H1 (cell line): ENCODE results near the gene PDK3. TPM values are rescaled to one million over a fixed set of nuclear protein-coding genes. Genes with fewer than 3 reads are reported as not detected.

Experiments used
- CTCF ChIA-PET: fragments of 300-600 bp; sonication (Branson Sonifier 250); formaldehyde crosslinking; loops from one replicate; lab custom pipeline; 2021; ENCODE audit not compliant: partially characterized antibody; lab: Charles Lee
- POLR2A ChIA-PET: fragments of 300-600 bp; sonication (Branson Sonifier 250); formaldehyde crosslinking; loops from one replicate; lab custom pipeline; 2021; ENCODE audit warnings: inconsistent platforms; ENCODE audit not compliant: partially characterized antibody; lab: Charles Lee
- DNase-seq, 2 experiments: peaks; one replicate each; pipeline versions ENCODE4 v3.0.0 to v3.0.0-alpha.2; 2010 to 2022; ENCODE audit warnings: low spot score in 2 of 2, low read depth in 1 of 2, mixed read lengths in 1 of 2
- FAIRE-seq: peaks from 2 replicates; lab custom pipeline; 2011; peaks lifted over from hg19 to GRCh38; lab: Jason Lieb, UNC
- H2AFZ ChIP-seq: 2 replicates; pipeline ENCODE4 v1.8.1; 2012; ENCODE audit warnings: low read length, inconsistent platforms
- H2AK5ac ChIP-seq: 2 replicates; pipeline ENCODE4 v1.6.1; 2013; ENCODE audit warnings: low read depth, low read length
- H2BK120ac ChIP-seq: replicated peaks from 2 replicates; pipeline ENCODE3; 2013; ENCODE audit warnings: low read depth, low read length, inconsistent platforms
- H2BK12ac ChIP-seq: 2 replicates; pipeline ENCODE4 v1.6.1; 2013; ENCODE audit warnings: low read depth, low read length
- H2BK15ac ChIP-seq: 2 replicates; pipeline ENCODE4 v1.6.1; 2013; ENCODE audit warnings: low read length
- H2BK20ac ChIP-seq: 2 replicates; pipeline ENCODE4 v1.6.1; 2013; ENCODE audit warnings: low read length
- H2BK5ac ChIP-seq: 2 replicates; pipeline ENCODE4 v1.6.1; 2013; ENCODE audit warnings: low read depth, low read length
- H3K14ac ChIP-seq: 2 replicates; pipeline ENCODE4 v1.6.1; 2013; ENCODE audit warnings: inconsistent platforms; ENCODE audit not compliant: insufficient read length
- H3K18ac ChIP-seq: 2 replicates; pipeline ENCODE4 v1.6.1; 2013; ENCODE audit warnings: low read length; ENCODE audit errors: extremely low read depth
- H3K23ac ChIP-seq: 2 replicates; pipeline ENCODE4 v1.6.1; 2013; ENCODE audit warnings: inconsistent platforms; ENCODE audit not compliant: insufficient read length
- H3K23me2 ChIP-seq: 2 replicates; pipeline ENCODE4 v1.6.1; 2013; ENCODE audit warnings: low read depth, low read length
- H3K27ac ChIP-seq: 2 replicates; pipeline ENCODE4 v1.6.1; 2011; ENCODE audit warnings: low read depth, low read length, inconsistent platforms
- H3K27me3 ChIP-seq, 4 experiments: replicated peaks in 1 of 4; 1 replicate in 1 of 4; 2 replicates in 3 of 4; pipeline versions ENCODE4 v1.6.1 to v1.8.1; 2011 to 2013; ENCODE audit warnings: low read length in 3 of 4, mild to moderate bottlenecking in 3 of 4, inconsistent platforms in 2 of 4, mixed read lengths in 2 of 4, moderate library complexity in 1 of 4; ENCODE audit not compliant: control insufficient read depth in 3 of 4, insufficient read depth in 3 of 4; ENCODE audit errors: extremely low read depth in 1 of 4
- H3K36me3 ChIP-seq, 4 experiments: 2 replicates each; pipeline versions ENCODE4 v1.6.1 to v1.8.1; 2011 to 2013; ENCODE audit warnings: mild to moderate bottlenecking in 4 of 4, low read length in 3 of 4, moderate library complexity in 2 of 4, control low read depth in 1 of 4, inconsistent platforms in 1 of 4; ENCODE audit not compliant: insufficient read depth in 4 of 4, control insufficient read depth in 2 of 4
- H3K4ac ChIP-seq: replicated peaks from 2 replicates; pipeline ENCODE3; 2013; ENCODE audit warnings: low read length, low read depth, mixed read lengths, inconsistent platforms; ENCODE audit not compliant: insufficient read length
- H3K4me1 ChIP-seq, 4 experiments: replicated peaks in 1 of 4; 1 replicate in 1 of 4; 2 replicates in 3 of 4; pipeline versions ENCODE4 v1.6.1 to v1.8.1; 2011 to 2013; ENCODE audit warnings: low read length in 3 of 4, inconsistent platforms in 2 of 4, mixed read lengths in 1 of 4; ENCODE audit not compliant: insufficient read depth in 4 of 4, control insufficient read depth in 3 of 4
- H3K4me2 ChIP-seq, 2 experiments: 2 replicates each; pipeline versions ENCODE4 v1.6.1 to v1.8.1; 2011 to 2013; ENCODE audit warnings: low read depth in 2 of 2, low read length in 2 of 2, control low read depth in 1 of 2, inconsistent platforms in 1 of 2, mild to moderate bottlenecking in 1 of 2; ENCODE audit not compliant: insufficient read depth in 1 of 2
- H3K4me3 ChIP-seq, 4 experiments: fragments of 200-600, 300-600 bp in 1 of 4; sonication (generic), shearing (Covaris generic), sonication (Bioruptor Twin) in 1 of 4; 2 replicates each; pipeline versions ENCODE4 v1.5.1 to v1.8.1; 2011 to 2016; ENCODE audit warnings: low read length in 4 of 4, low read depth in 3 of 4, control low read depth in 2 of 4, inconsistent platforms in 2 of 4, mild to moderate bottlenecking in 2 of 4, mixed read lengths in 1 of 4, moderate library complexity in 1 of 4; ENCODE audit not compliant: insufficient read depth in 2 of 4; ENCODE audit errors: extremely low read depth in 1 of 4
- H3K56ac ChIP-seq: replicated peaks from 2 replicates; pipeline ENCODE3; 2013; ENCODE audit warnings: low read depth, mild to moderate bottlenecking, mixed read lengths, low read length, inconsistent platforms; ENCODE audit not compliant: insufficient read length
- H3K79me1 ChIP-seq: 2 replicates; pipeline ENCODE4 v1.6.1; 2013; ENCODE audit warnings: low read depth, low read length, control low read depth
- H3K79me2 ChIP-seq, 2 experiments: 2 replicates each; pipeline versions ENCODE4 v1.6.1 to v1.8.1; 2012 to 2013; ENCODE audit warnings: low read length in 2 of 2, mild to moderate bottlenecking in 2 of 2, inconsistent platforms in 1 of 2; ENCODE audit not compliant: insufficient read depth in 2 of 2, control insufficient read depth in 1 of 2
- H3K9ac ChIP-seq, 4 experiments: replicated peaks in 1 of 4; 1 replicate in 1 of 4; 2 replicates in 3 of 4; pipeline versions ENCODE4 v1.6.1 to v1.8.1; 2011 to 2013; ENCODE audit warnings: low read depth in 3 of 4, low read length in 3 of 4, control low read depth in 2 of 4, mild to moderate bottlenecking in 2 of 4, moderate library complexity in 2 of 4, inconsistent platforms in 1 of 4; ENCODE audit errors: extremely low read depth in 1 of 4
- H3K9me3 ChIP-seq, 2 experiments: 2 replicates each; pipeline versions ENCODE4 v1.6.1 to v1.8.1; 2012 to 2013; ENCODE audit warnings: mild to moderate bottlenecking in 2 of 2, moderate library complexity in 2 of 2, control low read depth in 1 of 2, inconsistent platforms in 1 of 2, low read depth in 1 of 2, low read length in 1 of 2, mixed read lengths in 1 of 2; ENCODE audit not compliant: insufficient read depth in 2 of 2
- H4K20me1 ChIP-seq, 2 experiments: replicated peaks in 1 of 2; 2 replicates each; pipeline versions ENCODE3 to v1.8.1; 2011 to 2013; ENCODE audit warnings: inconsistent platforms in 2 of 2, low read length in 2 of 2, mild to moderate bottlenecking in 1 of 2; ENCODE audit not compliant: insufficient read depth in 2 of 2, control insufficient read depth in 1 of 2
- H4K5ac ChIP-seq: 2 replicates; pipeline ENCODE4 v1.6.1; 2013; ENCODE audit warnings: low read length, low read depth, mixed read lengths, inconsistent platforms; ENCODE audit not compliant: insufficient read length
- H4K8ac ChIP-seq: 2 replicates; pipeline ENCODE4 v1.8.0; 2013; ENCODE audit warnings: mild to moderate bottlenecking, moderate library complexity, low read length, inconsistent platforms; ENCODE audit not compliant: insufficient read depth; ENCODE audit errors: extremely low read depth
- H4K91ac ChIP-seq: replicated peaks from 2 replicates; pipeline ENCODE3; 2013; ENCODE audit warnings: low read length, mixed read lengths, inconsistent platforms; ENCODE audit not compliant: insufficient read length
- CTCF ChIP-seq, 3 experiments: IDR thresholded peaks; 1 replicate in 2 of 3; 2 replicates in 1 of 3; pipeline versions ENCODE4 v1.5.1 to v1.6.1; 2011; ENCODE audit warnings: low read length in 3 of 3, mild to moderate bottlenecking in 3 of 3, inconsistent platforms in 2 of 3, low read depth in 1 of 3, moderate library complexity in 1 of 3; ENCODE audit not compliant: insufficient read depth in 1 of 3; ENCODE audit errors: control extremely low read depth in 1 of 3
- EGR1 ChIP-seq: IDR thresholded peaks from 2 replicates; pipeline ENCODE4 v1.6.1; 2011; ENCODE audit warnings: low read depth, low read length, borderline replicate concordance
- RAD21 ChIP-seq, 2 experiments: IDR thresholded peaks in 1 of 2; conservative IDR thresholded peaks in 1 of 2; 2 replicates each; pipeline ENCODE4 v1.6.1; 2011; ENCODE audit warnings: low read depth in 2 of 2, low read length in 2 of 2, improper control_type of control experiment in 1 of 2, inconsistent platforms in 1 of 2, mild to moderate bottlenecking in 1 of 2, moderate library complexity in 1 of 2
- WGBS, 2 experiments: shearing (Covaris generic) in 1 of 2; methylation state at CpG; one replicate each; pipeline versions ENCODE4 v1.1.6 to v1.1.7; 2013 to 2015; ENCODE audit warnings: low lambda C conversion rate in 2 of 2, mixed read lengths in 2 of 2, inconsistent platforms in 1 of 2, low coverage in 1 of 2, missing lambda C conversion rate in 1 of 2; ENCODE audit not compliant: insufficient replicate concordance in 2 of 2, insufficient coverage in 1 of 2, insufficient read length in 1 of 2; ENCODE audit errors: extremely low coverage in 1 of 2, missing lambda C conversion rate in 1 of 2; 5-methylcytosine and 5-hydroxymethylcytosine counted together
- polyA plus RNA-seq, 7 experiments: library from polyadenylated mRNA; depleted of rRNA in 3 of 7; stranded (reverse) in 5 of 7; unstranded in 2 of 7; fragments of >200 nt in 5 of 7; fragments of 200-250 nt in 2 of 7; gene quantifications; 1 replicate in 5 of 7; 2 replicates in 1 of 7; 4 replicates in 1 of 7; pipeline versions ENCODE4 v1.2.1 to v1.2.3, GENCODE V29; 2011 to 2013; ENCODE audit warnings: missing spikeins in 2 of 7, mixed read lengths in 2 of 7
- total RNA-seq: library from RNA; stranded (reverse); fragmentation: NEBNext Ultra II Directional; extraction: Animal tissue kit (Norgen Biotek cat#: 25700); gene quantifications from 2 replicates; pipeline ENCODE4 v1.2.1, GENCODE V29; 2021

The PDK3 gene
- total and polyA plus RNA-seq, 2 of the 8 experiments (the other 6 are each of a cell fraction or from before 2014, with no cell fraction given): 22.5 to 25.5 TPM

DNA sequence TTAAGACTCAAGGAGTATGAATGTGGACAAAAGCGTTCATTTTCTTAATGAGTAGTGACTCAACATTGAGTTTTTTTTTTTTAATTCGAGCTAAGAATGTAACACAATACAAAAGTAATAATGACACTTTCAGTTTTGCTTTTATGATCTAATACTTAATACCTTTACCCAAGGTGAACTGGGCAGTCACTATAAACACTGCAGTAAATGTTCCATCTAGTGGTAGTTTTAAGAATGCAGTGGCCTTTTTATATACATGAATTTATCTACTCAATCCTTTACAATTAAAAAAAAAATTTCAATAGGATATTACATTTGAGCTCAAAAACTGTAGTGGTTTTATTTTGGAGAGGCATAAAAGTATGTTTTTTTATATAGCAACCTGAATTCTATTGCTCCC is 33.9 kb downstream of the PDK3 start:
- H3K4me3 ChIP-seq: no peak overlapping the region
- FAIRE-seq: peak; percentile 81

More for the DNA sequence above, 33.9 kb downstream of the PDK3 start:
- H3K27me3 ChIP-seq: no peaks in the 10 kb centered on the region
- ChIA-PET CTCF (interaction anchor here (0.6 to 5.2 kb wide), 21 partner anchors 11 to 553 kb away, joined by 3 to 144 read pairs (median 4); no protein-coding TSS in a partner anchor), POLR2A (no interaction called here)
- H3K23ac ChIP-seq: no peak overlapping the region
- no peak overlapping the region for H3K9ac ChIP-seq
- H4K5ac ChIP-seq: no peak overlapping the region
- no peak overlapping the region for H2BK5ac ChIP-seq
- no peaks in the 10 kb centered on the region for H3K23me2 ChIP-seq
- peak in 1 of 3 experiments; percentile 15; a peak in 1 of 4 replicates for TF ChIP-seq CTCF (IDR thresholded peaks at IDR 0.05; ENCODE audit: control extremely low read depth in 1 of 3, insufficient read depth in 1 of 3, low read depth in 1 of 3, low read length in 3 of 3)
- peak in 1 of 2 experiments; percentile 42; a peak in 3 of 4 replicates for TF ChIP-seq RAD21 (IDR thresholded peaks at IDR 0.05 in 1 of 2, conservative IDR thresholded peaks at IDR 0.05 in 1 of 2; ENCODE audit: low read depth in 2 of 2, low read length in 2 of 2)
- TF ChIP-seq EGR1: no peak
- H3K36me3 ChIP-seq: peaks cover 0 to 4% (median under 1%) of the 10 kb centered on the region in 4 experiments; a peak in 2 of 8 replicates
- H3K9me3 ChIP-seq: no peaks in the 10 kb centered on the region
- H3K18ac ChIP-seq: no peak overlapping the region
- H2BK15ac ChIP-seq: no peak overlapping the region
- no peak overlapping the region for H3K27ac ChIP-seq
- H2AFZ ChIP-seq: no peak overlapping the region
- H3K4me2 ChIP-seq: no peak overlapping the region
- H4K20me1 ChIP-seq: no peaks in the 10 kb centered on the region
- peaks cover 0 to 3% (median under 1%) of the 10 kb centered on the region in 4 experiments; a peak in 3 of 7 replicates for H3K4me1 ChIP-seq
- 82% methylated on average over 2 of the region's 2 CpGs; no CpG with 5 or more reads in 1 of the 2 experiments for WGBS, 2 experiments
- no peaks in the 10 kb centered on the region for H3K79me1 ChIP-seq
- no peak overlapping the region for H3K56ac ChIP-seq
- no peak overlapping the region for H2BK120ac ChIP-seq
- DNase-seq: no peak
- no peak overlapping the region for H4K8ac ChIP-seq
- no peaks in the 10 kb centered on the region for H3K79me2 ChIP-seq
- H2BK20ac ChIP-seq: no peak overlapping the region
- no peak overlapping the region for H2BK12ac ChIP-seq
- H4K91ac ChIP-seq: no peak overlapping the region
- no peak overlapping the region for H3K14ac ChIP-seq
- H2AK5ac ChIP-seq: no peak overlapping the region
- no peak overlapping the region for H3K4ac ChIP-seq
